MCF 10A (cell line): ENCODE results near the gene BCAS3. TPM values are rescaled to one million over a fixed set of nuclear protein-coding genes. Genes with fewer than 3 reads are reported as not detected.

Experiments used
- BruUV-seq: library from RNA; stranded (reverse); fragments of 400-500 nt; replicated peaks from 2 replicates; lab custom pipeline; 2021; lab: Mats Ljungman, UMichigan
- CTCF ChIA-PET: fragments of 300-600 bp; sonication (Branson Sonifier 250); formaldehyde crosslinking; extraction: SDS; loops from one replicate; lab custom pipeline; 2021; ENCODE audit warnings: antibody characterized with exemption, inconsistent platforms; lab: Yijun Ruan, JAX
- POLR2A ChIA-PET: fragments of 300-600, 350-650 bp; sonication (Branson Sonifier 250); formaldehyde crosslinking; extraction: SDS; loops from one replicate; lab custom pipeline; 2020; ENCODE audit warnings: antibody characterized with exemption, inconsistent platforms; lab: Yijun Ruan, JAX
- DNase-seq: peaks from one replicate; pipeline ENCODE4 v3.0.0-alpha.2; 2018; ENCODE audit not compliant: unreplicated experiment
- H3K27ac Mint-ChIP-seq: one replicate; pipeline ENCODE4 v1.8.0; 2022; ENCODE audit warnings: mild to moderate bottlenecking, low read depth, mixed read lengths; ENCODE audit not compliant: unreplicated experiment
- H3K27me3 Mint-ChIP-seq: one replicate; pipeline ENCODE4 v1.8.0; 2022; ENCODE audit warnings: mixed read lengths; ENCODE audit not compliant: insufficient read depth, unreplicated experiment
- H3K36me3 Mint-ChIP-seq: one replicate; pipeline ENCODE4 v1.8.0; 2022; ENCODE audit warnings: mild to moderate bottlenecking, moderate library complexity, mixed read lengths; ENCODE audit not compliant: insufficient read depth, unreplicated experiment
- H3K4me1 Mint-ChIP-seq: one replicate; pipeline ENCODE4 v1.8.0; 2022; ENCODE audit warnings: mixed read lengths; ENCODE audit not compliant: insufficient read depth, unreplicated experiment
- H3K4me3 Mint-ChIP-seq: one replicate; pipeline ENCODE4 v1.8.0; 2022; ENCODE audit warnings: mild to moderate bottlenecking, moderate library complexity, mixed read lengths; ENCODE audit not compliant: unreplicated experiment
- H3K9me3 Mint-ChIP-seq: one replicate; pipeline ENCODE4 v1.8.0; 2022; ENCODE audit warnings: mixed read lengths; ENCODE audit not compliant: unreplicated experiment
- intact Hi-C: fragments of 100-400 bp; cut with micrococcal nuclease; formaldehyde crosslinking; loops from 2 replicates; pipeline ENCODE4 v1.14.1; 2022
- total RNA-seq: library from RNA; stranded (reverse); gene quantifications from 2 replicates; pipeline ENCODE4 v1.2.3, GENCODE V29; 2022
- TF ChIP-seq, protein P1 (sequence below): fragments of 200-600 bp; IDR thresholded peaks from one replicate; pipeline ENCODE4 v1.8.0; 2022; ENCODE audit warnings: antibody characterized with exemption, mild to moderate bottlenecking; ENCODE audit not compliant: unreplicated experiment

The BCAS3 gene
- total RNA-seq, 1 experiment from 2014 or later: 14.6 TPM

DNA sequence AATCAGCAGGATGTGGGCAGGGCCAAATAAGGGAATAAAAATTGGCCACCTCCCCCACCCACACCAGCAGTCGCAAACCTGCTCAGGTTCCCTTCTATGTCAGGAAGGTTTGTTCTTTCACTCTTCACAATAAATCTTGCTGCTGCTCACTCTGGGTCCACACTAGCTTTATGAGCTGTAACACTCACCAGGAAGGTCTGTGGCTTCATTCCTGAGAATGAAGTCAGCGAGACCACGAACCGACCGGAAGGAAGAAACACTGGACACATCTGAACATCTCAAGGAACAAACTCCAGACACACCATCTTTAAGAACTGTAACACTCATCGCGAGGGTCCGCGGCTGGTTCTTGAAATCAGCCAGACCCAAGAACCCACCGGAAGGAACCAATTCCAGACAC is 606.5 kb downstream of the BCAS3 start:
- Mint-ChIP-seq H3K4me3 (no peak overlapping the region), H3K9me3 (no peaks in the 10 kb centered on the region), H3K27me3 (no peaks in the 10 kb centered on the region), H3K4me1 (no peaks in the 10 kb centered on the region), H3K27ac (no peak overlapping the region), H3K36me3 (no peaks in the 10 kb centered on the region)
- CTCF ChIA-PET: interaction anchor here (0.6 to 1.2 kb wide), 3 partner anchors 30 to 291 kb away, joined by 3 to 4 read pairs (median 3); no protein-coding TSS in a partner anchor
- TF ChIP-seq, protein P1, sequence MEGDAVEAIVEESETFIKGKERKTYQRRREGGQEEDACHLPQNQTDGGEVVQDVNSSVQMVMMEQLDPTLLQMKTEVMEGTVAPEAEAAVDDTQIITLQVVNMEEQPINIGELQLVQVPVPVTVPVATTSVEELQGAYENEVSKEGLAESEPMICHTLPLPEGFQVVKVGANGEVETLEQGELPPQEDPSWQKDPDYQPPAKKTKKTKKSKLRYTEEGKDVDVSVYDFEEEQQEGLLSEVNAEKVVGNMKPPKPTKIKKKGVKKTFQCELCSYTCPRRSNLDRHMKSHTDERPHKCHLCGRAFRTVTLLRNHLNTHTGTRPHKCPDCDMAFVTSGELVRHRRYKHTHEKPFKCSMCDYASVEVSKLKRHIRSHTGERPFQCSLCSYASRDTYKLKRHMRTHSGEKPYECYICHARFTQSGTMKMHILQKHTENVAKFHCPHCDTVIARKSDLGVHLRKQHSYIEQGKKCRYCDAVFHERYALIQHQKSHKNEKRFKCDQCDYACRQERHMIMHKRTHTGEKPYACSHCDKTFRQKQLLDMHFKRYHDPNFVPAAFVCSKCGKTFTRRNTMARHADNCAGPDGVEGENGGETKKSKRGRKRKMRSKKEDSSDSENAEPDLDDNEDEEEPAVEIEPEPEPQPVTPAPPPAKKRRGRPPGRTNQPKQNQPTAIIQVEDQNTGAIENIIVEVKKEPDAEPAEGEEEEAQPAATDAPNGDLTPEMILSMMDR: no peak
- POLR2A ChIA-PET: no interaction called here
- BruUV-seq: no TSS peak
- intact Hi-C loops: no loop called here
- DNase-seq: no peak

DNA sequence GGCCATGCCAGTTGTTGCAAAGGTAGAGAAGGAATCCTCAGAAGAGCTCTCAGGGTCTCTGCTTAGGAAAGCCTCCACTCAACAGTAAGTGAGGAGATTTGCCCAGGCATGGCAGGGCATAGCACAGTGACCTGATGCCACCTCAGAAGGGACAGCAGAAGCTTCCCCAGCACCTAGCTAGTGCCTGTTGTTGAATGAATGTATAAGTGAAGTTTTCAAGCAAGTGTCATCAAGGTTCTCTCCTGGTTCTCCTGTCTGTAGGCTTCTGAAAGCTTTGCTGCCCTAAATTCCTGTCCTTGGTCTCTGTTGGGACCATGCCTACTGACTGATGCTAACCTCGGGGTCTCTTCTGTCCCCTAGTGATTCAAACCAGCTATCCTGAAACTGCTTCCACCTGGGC is 607.1 kb downstream of the BCAS3 start:
- intact Hi-C loops: no loop called here
- Mint-ChIP-seq H3K4me1 (no peaks in the 10 kb centered on the region), H3K4me3 (no peak overlapping the region), H3K9me3 (no peaks in the 10 kb centered on the region), H3K36me3 (no peaks in the 10 kb centered on the region), H3K27me3 (no peaks in the 10 kb centered on the region), H3K27ac (no peak overlapping the region)
- CTCF ChIA-PET: interaction anchor here (0.6 to 1.2 kb wide), 3 partner anchors 77 to 565 kb away, joined by 3 to 4 read pairs (median 3); no protein-coding TSS in a partner anchor
- TF ChIP-seq, protein P1: no peak
- no TSS peak for BruUV-seq
- DNase-seq: no peak
- POLR2A ChIA-PET: no interaction called here

DNA sequence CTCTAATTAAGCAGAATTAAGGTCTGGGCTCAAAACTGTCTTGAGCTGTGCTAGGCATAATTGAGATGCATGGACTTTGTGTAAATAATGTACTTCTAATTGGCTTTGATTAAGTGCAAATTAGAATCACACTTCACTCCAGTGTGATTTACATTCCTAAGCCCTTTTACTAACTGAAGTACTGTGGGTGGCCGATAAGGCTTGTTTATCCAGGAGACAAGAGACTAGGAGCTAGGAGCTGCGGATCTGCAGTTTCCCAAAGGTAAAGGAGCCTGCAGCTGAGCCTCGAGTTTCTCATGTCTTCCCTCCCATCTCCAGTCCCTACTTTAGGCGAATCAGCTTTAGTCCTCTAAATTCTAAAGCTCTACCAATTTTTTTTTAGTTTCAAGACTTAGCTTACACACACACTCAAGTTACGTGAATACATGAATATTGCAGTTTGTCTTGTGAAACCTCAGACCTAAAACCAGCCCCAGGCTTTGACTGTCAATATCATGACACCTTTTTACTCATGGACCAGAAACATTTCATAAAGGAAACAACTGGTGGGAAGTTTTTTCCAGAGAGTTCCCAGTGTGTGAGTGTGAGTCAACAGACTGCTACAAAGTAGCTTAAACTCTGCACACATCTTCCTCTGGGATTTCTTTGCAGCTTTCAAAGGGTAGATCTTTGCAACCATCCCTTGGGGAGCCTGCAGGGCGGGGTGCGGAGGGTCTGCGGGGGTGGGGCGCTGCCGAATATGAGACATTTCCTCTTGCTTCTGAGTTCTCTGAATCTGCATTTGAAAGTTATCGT is 608.1 kb downstream of the BCAS3 start:
- ChIA-PET CTCF (interaction anchor here (0.7 to 0.9 kb wide), 2 partner anchors 263 to 566 kb away, joined by 3 read pairs; no protein-coding TSS in a partner anchor), POLR2A (no interaction called here)
- peak; percentile 41 for DNase-seq
- intact Hi-C loops: no loop called here
- BruUV-seq: no TSS peak
- H3K27me3 Mint-ChIP-seq: no peaks in the 10 kb centered on the region
- no peaks in the 10 kb centered on the region for H3K4me1 Mint-ChIP-seq
- H3K27ac Mint-ChIP-seq: no peak overlapping the region
- no peaks in the 10 kb centered on the region for H3K9me3 Mint-ChIP-seq
- H3K4me3 Mint-ChIP-seq: no peak overlapping the region
- TF ChIP-seq, protein P1: no peak
- H3K36me3 Mint-ChIP-seq: no peaks in the 10 kb centered on the region

DNA sequence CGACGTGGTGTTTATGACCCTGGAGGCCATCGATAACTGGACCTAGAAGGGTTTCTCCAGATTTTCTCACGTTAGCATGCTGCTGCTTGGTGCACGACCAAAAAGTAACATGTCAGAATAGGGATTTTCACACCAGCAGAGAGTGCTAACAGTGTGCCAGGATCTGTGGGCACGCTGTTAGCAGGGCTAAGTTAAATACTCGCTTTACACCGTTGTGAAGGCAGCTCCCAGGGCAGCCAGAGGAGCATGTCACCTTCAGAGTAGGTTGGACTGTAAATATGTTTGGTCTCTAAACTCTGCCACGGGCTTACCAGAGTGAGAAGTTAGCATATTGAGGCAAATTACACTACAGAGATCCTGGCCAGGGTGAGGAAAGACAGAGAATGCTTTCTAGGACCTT is 608.8 kb downstream of the BCAS3 start:
- H3K4me1 Mint-ChIP-seq: peaks cover under 1% of the 10 kb centered on the region
- DNase-seq: no peak
- no peaks in the 10 kb centered on the region for H3K9me3 Mint-ChIP-seq
- TF ChIP-seq, protein P1: no peak
- intact Hi-C loops: no loop called here
- H3K27me3 Mint-ChIP-seq: no peaks in the 10 kb centered on the region
- H3K27ac Mint-ChIP-seq: no peak overlapping the region
- no peak overlapping the region for H3K4me3 Mint-ChIP-seq
- ChIA-PET POLR2A (no interaction called here), CTCF (interaction anchor here (0.9 kb wide), 1 partner anchor 113 kb away, joined by 3 read pairs; no protein-coding TSS in a partner anchor)
- BruUV-seq: no TSS peak
- no peaks in the 10 kb centered on the region for H3K36me3 Mint-ChIP-seq
